Liver (tissue), 9 donors: ENCODE measurements around the gene CASZ1. TPM values are rescaled to one million over a fixed set of nuclear protein-coding genes. Genes with fewer than 3 reads are reported as not detected.

Experiments used
- DNase-seq: peaks from one replicate; pipeline ENCODE4 v3.0.0-alpha.2; 2017; ENCODE audit warnings: low spot score
- H3K27ac ChIP-seq, 2 donors: one replicate each; pipeline ENCODE4 v1.7.0; 2013; ENCODE audit warnings: inconsistent platforms in 2 of 2, low read length in 2 of 2, control low read depth in 1 of 2, low read depth in 1 of 2, mild to moderate bottlenecking in 1 of 2
- H3K27me3 ChIP-seq, 4 donors: one replicate each; pipeline versions ENCODE4 v1.6.1 to v1.7.0; 2013; ENCODE audit warnings: low read length in 3 of 4, inconsistent platforms in 1 of 4, mild to moderate bottlenecking in 1 of 4, moderate library complexity in 1 of 4; ENCODE audit not compliant: control insufficient read depth in 4 of 4, insufficient read depth in 4 of 4
- H3K36me3 ChIP-seq, 4 donors: one replicate each; pipeline versions ENCODE4 v1.6.1 to v1.7.0; 2013; ENCODE audit warnings: low read length in 3 of 4, mild to moderate bottlenecking in 3 of 4, low read depth in 1 of 4, moderate library complexity in 1 of 4; ENCODE audit not compliant: control insufficient read depth in 4 of 4, insufficient read depth in 3 of 4
- H3K4me1 ChIP-seq, 4 donors: one replicate each; pipeline versions ENCODE4 v1.6.1 to v1.7.0; 2013; ENCODE audit warnings: low read length in 3 of 4, mild to moderate bottlenecking in 3 of 4, moderate library complexity in 1 of 4; ENCODE audit not compliant: control insufficient read depth in 4 of 4, insufficient read depth in 4 of 4
- H3K4me3 ChIP-seq, 3 donors: one replicate each; pipeline versions ENCODE4 v1.6.1 to v1.7.0; 2013; ENCODE audit warnings: low read length in 3 of 3, control low read depth in 1 of 3, low read depth in 1 of 3, mild to moderate bottlenecking in 1 of 3
- H3K9ac ChIP-seq, 2 donors: one replicate each; pipeline ENCODE4 v1.7.0; 2013; ENCODE audit warnings: low read length in 2 of 2, mild to moderate bottlenecking in 2 of 2, moderate library complexity in 2 of 2, control low read depth in 1 of 2, low read depth in 1 of 2
- H3K9me3 ChIP-seq, 4 donors: one replicate each; pipeline versions ENCODE4 v1.6.1 to v1.7.0; 2013; ENCODE audit warnings: low read length in 3 of 4; ENCODE audit not compliant: control insufficient read depth in 4 of 4
- CTCF ChIP-seq: fragments of 150-350 bp; IDR thresholded peaks from 2 replicates; pipeline ENCODE4 v1.5.1; 2017; ENCODE audit warnings: improper control_type of control experiment, low read depth, low read length; ENCODE audit not compliant: missing input control
- FOXA1 ChIP-seq: IDR thresholded peaks from 2 replicates; pipeline ENCODE4 v1.6.1; 2016; ENCODE audit warnings: antibody characterized with exemption
- FOXA2 ChIP-seq: IDR thresholded peaks from 2 replicates; pipeline ENCODE4 v1.6.1; 2016; ENCODE audit warnings: antibody characterized with exemption
- GABPA ChIP-seq, 2 donors: IDR thresholded peaks in 1 of 2; conservative IDR thresholded peaks in 1 of 2; 2 replicates each; pipeline ENCODE4 v1.6.1; 2016; ENCODE audit warnings: antibody characterized with exemption in 2 of 2, mild to moderate bottlenecking in 1 of 2, moderate library complexity in 1 of 2
- HNF4A ChIP-seq, 2 donors: conservative IDR thresholded peaks; 2 replicates each; pipeline ENCODE4 v1.6.1; 2016; ENCODE audit warnings: antibody characterized with exemption in 2 of 2, mild to moderate bottlenecking in 2 of 2
- JUND ChIP-seq, 2 donors: IDR thresholded peaks; 2 replicates each; pipeline ENCODE4 v1.6.1; 2016; ENCODE audit warnings: antibody characterized with exemption in 2 of 2
- MAX ChIP-seq: IDR thresholded peaks from 2 replicates; pipeline ENCODE4 v1.6.1; 2016; ENCODE audit warnings: antibody characterized with exemption
- NR2F2 ChIP-seq: IDR thresholded peaks from 2 replicates; pipeline ENCODE4 v1.6.1; 2016; ENCODE audit warnings: antibody characterized with exemption
- RAD21 ChIP-seq, 2 donors: IDR thresholded peaks; 2 replicates each; pipeline ENCODE4 v1.6.1; 2016; ENCODE audit warnings: antibody characterized with exemption in 2 of 2, mild to moderate bottlenecking in 2 of 2
- REST ChIP-seq: IDR thresholded peaks from 2 replicates; pipeline ENCODE4 v1.6.1; 2016; ENCODE audit warnings: antibody characterized with exemption, mild to moderate bottlenecking
- RXRA ChIP-seq, 2 donors: IDR thresholded peaks; 2 replicates each; pipeline ENCODE4 v1.6.1; 2017 to 2018; ENCODE audit warnings: antibody characterized with exemption in 2 of 2, mild to moderate bottlenecking in 1 of 2
- SP1 ChIP-seq: IDR thresholded peaks from 2 replicates; pipeline ENCODE4 v1.6.1; 2018; ENCODE audit warnings: antibody characterized with exemption, mild to moderate bottlenecking
- TAF1 ChIP-seq: conservative IDR thresholded peaks from 2 replicates; pipeline ENCODE4 v1.6.1; 2016; ENCODE audit warnings: antibody characterized with exemption, mild to moderate bottlenecking
- YY1 ChIP-seq: IDR thresholded peaks from 2 replicates; pipeline ENCODE4 v1.6.1; 2016; ENCODE audit warnings: antibody characterized with exemption, mild to moderate bottlenecking
- ZBTB33 ChIP-seq: IDR thresholded peaks from 2 replicates; pipeline ENCODE4 v1.6.1; 2016; ENCODE audit warnings: antibody characterized with exemption
- WGBS: extraction: QIAGEN DNeasy Blood & Tissue Kit; methylation state at CpG from one replicate; pipeline ENCODE4 v1.1.7; 2013; 5-methylcytosine and 5-hydroxymethylcytosine counted together
- polyA plus RNA-seq, 2 donors: library from polyadenylated mRNA; stranded (reverse) in 1 of 2; unstranded in 1 of 2; fragments of 200-250 nt in 1 of 2; fragments of >200 nt in 1 of 2; fragmentation: Nextera tagmentation in 1 of 2; extraction: Ambion mirVana in 1 of 2; gene quantifications; one replicate each; pipeline versions ENCODE4 v1.2.1 to v1.2.3, GENCODE V29; 2013 to 2015
- total RNA-seq, 2 donors: library from RNA; depleted of rRNA; stranded (reverse); fragments of >200 nt; gene quantifications; one replicate each; pipeline ENCODE4 v1.2.3, GENCODE V29; 2014
- TF ChIP-seq, protein P1 (sequence below): IDR thresholded peaks from 2 replicates; pipeline ENCODE4 v1.6.1; 2016; ENCODE audit warnings: antibody characterized with exemption
- donor health status: healthy.
- donor health status: healthy.
- donor health status: healthy.
- donor health status: healthy.
- donor health status: healthy.

CASZ1 gene
- total and polyA plus RNA-seq, 4 donors, result 1.0 to 3.5 (median 1.9) TPM

DNA sequence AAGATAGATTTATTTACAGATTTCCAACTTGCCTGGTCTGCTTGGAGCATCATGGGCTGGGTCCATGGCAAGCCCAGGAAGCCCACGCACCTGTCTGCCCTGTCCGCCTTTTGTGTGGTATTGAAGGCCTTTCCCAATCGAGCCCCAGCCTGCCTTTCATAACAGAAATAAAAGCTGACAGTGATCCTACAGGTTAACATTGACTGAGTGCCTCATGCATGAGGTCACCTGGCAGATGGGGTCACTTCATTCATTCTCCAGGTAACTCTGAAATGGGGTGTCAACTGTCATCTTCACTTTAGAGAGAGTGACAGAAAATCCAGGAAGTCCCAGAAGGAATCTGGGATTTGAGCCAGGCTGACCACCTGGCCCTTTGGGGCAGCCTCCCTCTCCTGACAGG, 36.3 kb upstream of the CASZ1 start:
- Histone ChIP-seq H3K4me3 (no peak overlapping the region), H3K9ac (no peak overlapping the region), H3K9me3 (no peaks in the 10 kb centered on the region), H3K27ac (no peak overlapping the region), H3K27me3 (no peaks in the 10 kb centered on the region), H3K36me3 (no peaks in the 10 kb centered on the region), H3K4me1 (peaks cover 0 to 9% (median 4%) of the 10 kb centered on the region in 4 donors)
- WGBS, result 80% methylated on average over 3 of the region's 3 CpGs
- no peak for DNase-seq
- TF ChIP-seq REST (no peak), FOXA1 (no peak), RAD21 (IDR thresholded peaks at IDR 0.05) (no peak), YY1 (no peak), HNF4A (conservative IDR thresholded peaks at IDR 0.05) (no peak), RXRA (IDR thresholded peaks at IDR 0.05) (no peak), FOXA2 (no peak), JUND (IDR thresholded peaks at IDR 0.05) (no peak), CTCF (no peak), GABPA (IDR thresholded peaks at IDR 0.05 in 1 of 2, conservative IDR thresholded peaks at IDR 0.05 in 1 of 2) (no peak), ZBTB33 (no peak), SP1 (no peak), MAX (no peak), TAF1 (no peak)
- TF ChIP-seq, protein P1, sequence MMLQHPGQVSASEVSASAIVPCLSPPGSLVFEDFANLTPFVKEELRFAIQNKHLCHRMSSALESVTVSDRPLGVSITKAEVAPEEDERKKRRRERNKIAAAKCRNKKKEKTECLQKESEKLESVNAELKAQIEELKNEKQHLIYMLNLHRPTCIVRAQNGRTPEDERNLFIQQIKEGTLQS, result no peak

- Histone ChIP-seq H3K36me3 (no peaks in the 10 kb centered on the region), H3K9me3 (no peaks in the 10 kb centered on the region), H3K27ac (no peak overlapping the region), H3K4me3 (no peak overlapping the region), H3K4me1 (peaks cover 0 to 9% (median 4%) of the 10 kb centered on the region in 4 donors), H3K27me3 (no peaks in the 10 kb centered on the region), H3K9ac (no peak overlapping the region)
- WGBS, result 80% methylated on average over 10 of the region's 10 CpGs
- no peak for DNase-seq
- no peak for TF ChIP-seq RXRA (IDR thresholded peaks at IDR 0.05)
- TF ChIP-seq CTCF, result no peak
- no peak for TF ChIP-seq NR2F2
- no peak for TF ChIP-seq FOXA1
- no peak for TF ChIP-seq YY1
Observed at GRCh38 chr1:10830961-10831668, 34.7 kb upstream of the CASZ1 start.
